CD4-positive, alpha-beta T cell (primary cell): Measurements from ENCODE around the gene SDHB. TPM values are rescaled to one million over a fixed set of nuclear protein-coding genes. Genes with fewer than 3 reads are reported as not detected.

Experiments used
- ATAC-seq: fragments of 200-7000 bp; cut with Tn5 transposase; one replicate; pipeline ENCODE4 v1.10.0; 2022; ENCODE audit warnings: mild to moderate bottlenecking; ENCODE audit not compliant: poor library complexity
- CTCF ChIA-PET: fragments of 350-600 bp; sonication (Branson Sonifier 250); formaldehyde crosslinking; loops from one replicate; lab custom pipeline; 2021; ENCODE audit warnings: antibody characterized with exemption, inconsistent platforms; lab: Charles Lee
- POLR2A ChIA-PET: fragments of 350-600 bp; sonication (Branson Sonifier 250); formaldehyde crosslinking; loops from one replicate; lab custom pipeline; 2021; ENCODE audit warnings: antibody characterized with exemption, inconsistent platforms; lab: Charles Lee
- DNase-seq, 14 experiments: peaks; one replicate each; pipeline ENCODE4 v3.0.0-alpha.2; 2013 to 2020; ENCODE audit warnings: mixed read lengths in 2 of 14
- H3K27ac ChIP-seq, 2 donors: one replicate each; pipeline versions ENCODE4 v1.5.1 to v1.7.0; 2013; ENCODE audit warnings: low read length in 2 of 2, low read depth in 1 of 2, mild to moderate bottlenecking in 1 of 2
- H3K27me3 ChIP-seq, 2 experiments: 1 replicate in 1 of 2; 2 replicates in 1 of 2; pipeline versions ENCODE4 v1.6.1 to v1.7.0; 2013; ENCODE audit warnings: low read length in 2 of 2, control low read depth in 1 of 2, mild to moderate bottlenecking in 1 of 2, moderate library complexity in 1 of 2; ENCODE audit not compliant: insufficient read depth in 2 of 2, control insufficient read depth in 1 of 2
- H3K36me3 ChIP-seq: one replicate; pipeline ENCODE4 v1.6.1; 2013; ENCODE audit warnings: low read length, control low read depth; ENCODE audit not compliant: insufficient read depth
- H3K4me1 ChIP-seq: one replicate; pipeline ENCODE4 v1.6.1; 2013; ENCODE audit warnings: low read length, control low read depth; ENCODE audit not compliant: insufficient read depth
- H3K4me3 ChIP-seq: one replicate; pipeline ENCODE4 v1.5.1; 2013; ENCODE audit warnings: mild to moderate bottlenecking, low read length, moderate library complexity
- H3K9me3 ChIP-seq, 2 experiments: 1 replicate in 1 of 2; 2 replicates in 1 of 2; pipeline versions ENCODE4 v1.6.1 to v1.7.0; 2013; ENCODE audit warnings: low read length in 2 of 2, mild to moderate bottlenecking in 2 of 2, control low read depth in 1 of 2, moderate library complexity in 1 of 2; ENCODE audit not compliant: control insufficient read depth in 1 of 2, insufficient read depth in 1 of 2
- H3K27ac Mint-ChIP-seq: one replicate; pipeline ENCODE4 v1.8.0; 2020; ENCODE audit warnings: mixed read lengths
- H3K27me3 Mint-ChIP-seq: one replicate; pipeline ENCODE4 v1.8.0; 2021; ENCODE audit warnings: mixed read lengths
- H3K36me3 Mint-ChIP-seq: one replicate; pipeline ENCODE4 v1.8.0; 2021; ENCODE audit warnings: low read depth, mixed read lengths
- H3K4me1 Mint-ChIP-seq: one replicate; pipeline ENCODE4 v1.8.0; 2021; ENCODE audit warnings: low read depth, mixed read lengths
- H3K4me3 Mint-ChIP-seq: one replicate; pipeline ENCODE4 v1.8.0; 2020; ENCODE audit warnings: mild to moderate bottlenecking, mixed read lengths
- H3K9me3 Mint-ChIP-seq: one replicate; pipeline ENCODE4 v1.8.0; 2020; ENCODE audit warnings: mixed read lengths
- intact Hi-C, 2 experiments: fragments of 100-400 bp; cut with DNase I in 1 of 2; cut with micrococcal nuclease in 1 of 2; formaldehyde crosslinking; loops; one replicate each; pipeline versions ENCODE4 v1.15.1 to v1.9.0; 2023 to 2025; cut with DNase I, micrococcal nuclease
- total RNA-seq, 174 experiments: library from RNA in 2 of 174; stranded (reverse) in 2 of 174; gene quantifications; one replicate each; pipeline ENCODE4 v1.2.3 and lab custom pipeline; 2021 to 2026
- TF ChIP-seq, protein P1 (sequence below): fragments of 200-600 bp; IDR thresholded peaks from one replicate; pipeline ENCODE4 v1.8.0; 2022; ENCODE audit warnings: antibody characterized with exemption, mild to moderate bottlenecking

SDHB gene
- total RNA-seq, 2 experiments from 2014 or later = 53.9 to 56.2 TPM

DNA sequence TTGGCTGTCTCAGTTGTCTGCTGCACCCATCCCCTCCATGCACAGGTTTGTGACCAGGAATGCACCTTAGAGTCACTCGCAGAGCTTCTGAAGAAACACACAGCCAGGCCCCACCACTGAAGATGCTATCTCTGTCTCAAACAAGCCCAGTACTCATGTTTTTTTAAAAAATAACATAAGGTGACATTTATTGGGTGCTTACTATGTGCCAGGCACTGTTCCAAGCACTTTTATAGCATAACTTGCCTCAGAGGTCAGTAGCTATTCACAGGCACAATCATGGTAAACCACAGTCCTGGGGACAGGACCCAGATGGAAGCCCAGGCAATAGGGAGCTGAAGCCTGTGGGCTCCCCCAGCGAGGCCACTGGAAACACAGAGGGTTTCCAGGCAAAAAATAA is 33.3 kb downstream of the SDHB start:
- H3K4me3 ChIP-seq = no peak overlapping the region
- no peaks in the 10 kb centered on the region for H3K9me3 ChIP-seq
- intact Hi-C loops = no loop called here
- no peaks in the 10 kb centered on the region for H3K4me1 ChIP-seq
- H3K36me3 ChIP-seq = peaks cover 70% of the 10 kb centered on the region
- POLR2A ChIA-PET = no interaction called here
- ATAC-seq = no peak
- TF ChIP-seq, protein P1, sequence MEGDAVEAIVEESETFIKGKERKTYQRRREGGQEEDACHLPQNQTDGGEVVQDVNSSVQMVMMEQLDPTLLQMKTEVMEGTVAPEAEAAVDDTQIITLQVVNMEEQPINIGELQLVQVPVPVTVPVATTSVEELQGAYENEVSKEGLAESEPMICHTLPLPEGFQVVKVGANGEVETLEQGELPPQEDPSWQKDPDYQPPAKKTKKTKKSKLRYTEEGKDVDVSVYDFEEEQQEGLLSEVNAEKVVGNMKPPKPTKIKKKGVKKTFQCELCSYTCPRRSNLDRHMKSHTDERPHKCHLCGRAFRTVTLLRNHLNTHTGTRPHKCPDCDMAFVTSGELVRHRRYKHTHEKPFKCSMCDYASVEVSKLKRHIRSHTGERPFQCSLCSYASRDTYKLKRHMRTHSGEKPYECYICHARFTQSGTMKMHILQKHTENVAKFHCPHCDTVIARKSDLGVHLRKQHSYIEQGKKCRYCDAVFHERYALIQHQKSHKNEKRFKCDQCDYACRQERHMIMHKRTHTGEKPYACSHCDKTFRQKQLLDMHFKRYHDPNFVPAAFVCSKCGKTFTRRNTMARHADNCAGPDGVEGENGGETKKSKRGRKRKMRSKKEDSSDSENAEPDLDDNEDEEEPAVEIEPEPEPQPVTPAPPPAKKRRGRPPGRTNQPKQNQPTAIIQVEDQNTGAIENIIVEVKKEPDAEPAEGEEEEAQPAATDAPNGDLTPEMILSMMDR = no peak
- no peak overlapping the region for H3K27ac ChIP-seq
- Mint-ChIP-seq H3K4me1 (no peaks in the 10 kb centered on the region), H3K4me3 (no peak overlapping the region), H3K27ac (no peak overlapping the region), H3K36me3 (peaks cover 78% of the 10 kb centered on the region), H3K9me3 (no peaks in the 10 kb centered on the region), H3K27me3 (no peaks in the 10 kb centered on the region)
- DNase-seq = no peak
- H3K27me3 ChIP-seq = no peaks in the 10 kb centered on the region
- CTCF ChIA-PET = interaction anchor here (1.2 kb wide), 1 partner anchor 69 kb away, joined by 3 read pairs; no protein-coding TSS in a partner anchor

DNA sequence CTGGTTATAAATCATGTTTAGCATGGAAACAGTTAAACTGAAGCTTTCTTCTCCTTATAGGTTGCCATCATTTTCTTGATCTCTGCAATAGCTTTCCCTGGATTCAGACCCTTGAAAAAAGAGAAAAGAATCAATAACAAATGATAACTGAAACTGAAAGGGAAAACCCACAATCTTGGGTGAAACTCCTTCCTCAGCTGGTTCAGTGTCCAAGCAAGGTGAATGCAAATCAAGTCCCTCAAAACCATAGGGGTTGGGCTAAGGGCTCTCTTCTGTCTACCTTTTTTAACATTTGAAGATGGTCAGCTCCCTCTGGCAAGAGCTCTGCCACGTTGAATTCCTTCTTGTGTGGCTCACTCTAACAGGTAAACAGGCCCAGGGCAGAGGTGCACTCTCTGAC is 35.0 kb downstream of the SDHB start:
- H3K27me3 ChIP-seq = no peaks in the 10 kb centered on the region
- Mint-ChIP-seq H3K27ac (no peak overlapping the region), H3K27me3 (no peaks in the 10 kb centered on the region), H3K4me3 (no peak overlapping the region), H3K9me3 (no peaks in the 10 kb centered on the region), H3K4me1 (no peaks in the 10 kb centered on the region), H3K36me3 (peaks cover 61% of the 10 kb centered on the region)
- POLR2A ChIA-PET = no interaction called here
- CTCF ChIA-PET = interaction anchor here (1.1 kb wide), 1 partner anchor 103 kb away, joined by 3 read pairs; no protein-coding TSS in a partner anchor
- no peak overlapping the region for H3K27ac ChIP-seq
- no peaks in the 10 kb centered on the region for H3K9me3 ChIP-seq
- DNase-seq = no peak
- ATAC-seq = no peak
- intact Hi-C loops = no loop called here
- TF ChIP-seq, protein P1 = no peak
- H3K36me3 ChIP-seq = peaks cover 58% of the 10 kb centered on the region
- no peaks in the 10 kb centered on the region for H3K4me1 ChIP-seq
- H3K4me3 ChIP-seq = no peak overlapping the region

DNA sequence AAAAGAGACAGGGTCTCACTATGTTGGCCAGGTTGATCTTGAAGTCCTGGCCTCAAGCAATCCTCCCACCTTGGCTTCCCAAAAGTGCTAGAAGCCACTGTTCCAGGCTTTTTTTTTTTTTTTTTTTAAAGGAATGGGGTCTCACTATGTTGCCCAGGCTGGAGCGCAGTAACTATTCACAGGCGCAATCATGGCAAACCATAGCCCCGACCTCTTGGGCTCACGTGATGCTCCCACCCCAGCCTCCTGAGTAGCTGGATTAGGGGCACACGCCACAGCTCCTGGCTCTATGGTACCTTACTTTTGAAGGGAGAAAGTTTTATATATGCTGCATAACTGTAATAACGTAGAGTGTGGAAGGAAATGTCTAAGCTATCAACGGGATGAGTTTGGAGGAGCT is 36.4 kb downstream of the SDHB start:
- ATAC-seq (no peak), DNase-seq (no peak)
- TF ChIP-seq, protein P1 = no peak
- peaks cover 2% of the 10 kb centered on the region for H3K4me1 ChIP-seq
- no peaks in the 10 kb centered on the region for H3K9me3 ChIP-seq
- no peak overlapping the region for H3K27ac ChIP-seq
- Mint-ChIP-seq H3K27me3 (no peaks in the 10 kb centered on the region), H3K4me3 (no peak overlapping the region), H3K9me3 (no peaks in the 10 kb centered on the region), H3K36me3 (peaks cover 47% of the 10 kb centered on the region), H3K27ac (no peak overlapping the region), H3K4me1 (no peaks in the 10 kb centered on the region)
- intact Hi-C loops = no loop called here
- H3K36me3 ChIP-seq = peaks cover 44% of the 10 kb centered on the region
- H3K4me3 ChIP-seq = no peak overlapping the region
- H3K27me3 ChIP-seq = no peaks in the 10 kb centered on the region
- POLR2A ChIA-PET = no interaction called here
- CTCF ChIA-PET = no interaction called here
